Hepatocyte (in vitro differentiated cells): ENCODE measurements around the gene DSG4. TPM values are rescaled to one million over a fixed set of nuclear protein-coding genes. Genes with fewer than 3 reads are reported as not detected.

Experiments used
- DNase-seq: peaks from one replicate; pipeline ENCODE4 v3.0.0-alpha.2; 2016; ENCODE audit warnings: low spot score
- H2AFZ ChIP-seq: fragments of 200-600 bp; sonication (generic); 2 replicates; pipeline ENCODE4 v1.6.0; 2016; ENCODE audit warnings: antibody characterized with exemption, mild to moderate bottlenecking
- H3K27ac ChIP-seq: fragments of 200-600 bp; sonication (generic); 2 replicates; pipeline ENCODE4 v1.5.1; 2016; ENCODE audit warnings: mild to moderate bottlenecking
- H3K27me3 ChIP-seq: fragments of 200-600 bp; sonication (generic); 2 replicates; pipeline ENCODE4 v1.6.1; 2016
- H3K36me3 ChIP-seq: fragments of 200-600 bp; sonication (generic); replicated peaks from 2 replicates; pipeline ENCODE4 v1.5.1; 2016; ENCODE audit warnings: low read depth; ENCODE audit not compliant: insufficient read depth
- H3K4me1 ChIP-seq: fragments of 200-600 bp; sonication (generic); 2 replicates; pipeline ENCODE4 v1.5.1; 2016; ENCODE audit warnings: mild to moderate bottlenecking, moderate library complexity; ENCODE audit not compliant: insufficient read depth
- H3K4me2 ChIP-seq: fragments of 200-600 bp; sonication (generic); 2 replicates; pipeline ENCODE4 v1.6.0; 2016
- H3K4me3 ChIP-seq: fragments of 200-600 bp; sonication (generic); 2 replicates; pipeline ENCODE4 v1.5.1; 2016; ENCODE audit warnings: mild to moderate bottlenecking
- H3K79me2 ChIP-seq: fragments of 200-600 bp; sonication (generic); 2 replicates; pipeline ENCODE4 v1.6.0; 2017; ENCODE audit warnings: mild to moderate bottlenecking
- H3K9me2 ChIP-seq: fragments of 200-600 bp; sonication (generic); replicated peaks from 2 replicates; pipeline ENCODE4 v1.6.0; 2017; ENCODE audit warnings: mild to moderate bottlenecking; ENCODE audit not compliant: insufficient read depth
- H3K9me3 ChIP-seq: fragments of 200-600 bp; sonication (generic); 2 replicates; pipeline ENCODE4 v1.5.1; 2016; ENCODE audit warnings: low read depth, mild to moderate bottlenecking
- H4K20me1 ChIP-seq: fragments of 200-600 bp; sonication (generic); 2 replicates; pipeline ENCODE4 v1.6.0; 2016; ENCODE audit warnings: mild to moderate bottlenecking; ENCODE audit not compliant: insufficient read depth, poor library complexity, severe bottlenecking
- EZH2 ChIP-seq: fragments of 200-600 bp; sonication (generic); IDR thresholded peaks from 2 replicates; pipeline ENCODE4 v1.6.1; 2016; ENCODE audit warnings: antibody characterized with exemption, mild to moderate bottlenecking, borderline replicate concordance
- EZH2phosphoT487 ChIP-seq: fragments of 200-600 bp; sonication (generic); IDR thresholded peaks from one replicate; pipeline ENCODE4 v1.6.1; 2018; ENCODE audit warnings: antibody characterized with exemption, mild to moderate bottlenecking, low read depth, moderate library complexity; ENCODE audit not compliant: unreplicated experiment, severe bottlenecking
- WGBS: methylation state at CpG from one replicate; pipeline ENCODE4 v1.1.6; 2016; ENCODE audit warnings: low lambda C conversion rate; ENCODE audit errors: missing lambda C conversion rate; 5-methylcytosine and 5-hydroxymethylcytosine counted together
- polyA plus RNA-seq: library from polyadenylated mRNA; unstranded; fragments of >200 nt; fragmentation: Nextera tagmentation; extraction: Ambion mirVana; gene quantifications from 2 replicates; pipeline ENCODE4 v1.2.1, GENCODE V29; 2016
- small RNA-seq: library from RNA; depleted of rRNA; stranded (forward); fragments of <200 nt; gene quantifications from one replicate; pipeline ENCODE3, GENCODE V24; 2014
- total RNA-seq: library from RNA; depleted of rRNA; stranded (reverse); fragments of >200 nt; gene quantifications from 2 replicates; pipeline ENCODE4 v1.2.3, GENCODE V29; 2014
- TF ChIP-seq, protein P1 (sequence below): fragments of 200-600 bp; sonication (generic); IDR thresholded peaks from 2 replicates; pipeline ENCODE4 v1.5.1; 2016; ENCODE audit warnings: antibody characterized with exemption, mild to moderate bottlenecking; ENCODE audit not compliant: poor library complexity

Gene DSG4
- total and polyA plus RNA-seq, 2 experiments from 2014 or later = 0.23 to 0.41 TPM

DNA sequence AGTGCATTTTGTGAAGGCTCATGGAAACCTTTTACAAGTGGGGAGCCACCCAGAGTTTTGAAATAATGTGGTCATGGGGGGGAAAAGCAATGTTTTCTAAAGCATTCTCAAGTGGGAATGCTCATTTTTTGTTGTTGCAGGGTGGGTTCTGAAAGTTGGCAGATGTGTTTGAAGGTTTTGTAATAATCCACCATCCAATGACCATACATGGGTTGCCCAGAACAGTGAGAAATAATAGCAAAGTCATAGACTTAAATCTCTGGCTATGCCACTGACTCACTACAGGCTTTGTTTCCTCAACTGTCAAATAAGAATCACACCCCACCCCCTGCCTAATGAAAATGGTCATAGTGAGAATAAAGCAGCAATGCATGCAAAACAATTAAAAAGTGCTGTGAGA is 73.8 kb downstream of the DSG4 start:
- Histone ChIP-seq H3K27me3 (no peaks in the 10 kb centered on the region), H3K4me2 (no peak overlapping the region), H3K9me2 (no peaks in the 10 kb centered on the region), H3K79me2 (no peaks in the 10 kb centered on the region), H3K36me3 (no peaks in the 10 kb centered on the region), H3K9me3 (no peaks in the 10 kb centered on the region), H3K4me1 (no peaks in the 10 kb centered on the region), H2AFZ (no peak overlapping the region), H4K20me1 (no peaks in the 10 kb centered on the region), H3K27ac (no peak overlapping the region), H3K4me3 (no peak overlapping the region)
- DNase-seq = no peak
- TF ChIP-seq EZH2 (no peak), EZH2phosphoT487 (no peak)
- TF ChIP-seq, protein P1, sequence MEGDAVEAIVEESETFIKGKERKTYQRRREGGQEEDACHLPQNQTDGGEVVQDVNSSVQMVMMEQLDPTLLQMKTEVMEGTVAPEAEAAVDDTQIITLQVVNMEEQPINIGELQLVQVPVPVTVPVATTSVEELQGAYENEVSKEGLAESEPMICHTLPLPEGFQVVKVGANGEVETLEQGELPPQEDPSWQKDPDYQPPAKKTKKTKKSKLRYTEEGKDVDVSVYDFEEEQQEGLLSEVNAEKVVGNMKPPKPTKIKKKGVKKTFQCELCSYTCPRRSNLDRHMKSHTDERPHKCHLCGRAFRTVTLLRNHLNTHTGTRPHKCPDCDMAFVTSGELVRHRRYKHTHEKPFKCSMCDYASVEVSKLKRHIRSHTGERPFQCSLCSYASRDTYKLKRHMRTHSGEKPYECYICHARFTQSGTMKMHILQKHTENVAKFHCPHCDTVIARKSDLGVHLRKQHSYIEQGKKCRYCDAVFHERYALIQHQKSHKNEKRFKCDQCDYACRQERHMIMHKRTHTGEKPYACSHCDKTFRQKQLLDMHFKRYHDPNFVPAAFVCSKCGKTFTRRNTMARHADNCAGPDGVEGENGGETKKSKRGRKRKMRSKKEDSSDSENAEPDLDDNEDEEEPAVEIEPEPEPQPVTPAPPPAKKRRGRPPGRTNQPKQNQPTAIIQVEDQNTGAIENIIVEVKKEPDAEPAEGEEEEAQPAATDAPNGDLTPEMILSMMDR = no peak

DNA sequence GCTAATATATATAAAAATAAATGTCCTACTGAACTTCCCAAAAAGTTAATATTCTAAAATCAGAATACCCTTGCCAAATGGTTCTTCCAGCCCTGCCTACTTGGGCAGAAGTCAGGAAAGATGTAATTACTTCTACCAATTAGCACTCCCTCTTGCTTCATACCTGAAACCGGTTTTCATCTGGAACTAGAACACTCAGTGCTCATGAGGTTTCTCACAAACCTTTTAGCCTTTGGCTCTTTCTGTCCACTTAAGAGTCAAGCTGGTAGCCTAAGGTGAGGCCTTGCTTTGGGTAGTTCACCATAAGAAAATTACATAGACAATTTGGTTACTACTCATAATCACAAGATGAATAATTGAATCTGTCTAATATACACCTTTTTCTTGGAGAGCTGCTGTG is 75.0 kb downstream of the DSG4 start:
- H3K36me3 ChIP-seq = no peaks in the 10 kb centered on the region
- H4K20me1 ChIP-seq = no peaks in the 10 kb centered on the region
- no peaks in the 10 kb centered on the region for H3K27me3 ChIP-seq
- H3K4me3 ChIP-seq = no peak overlapping the region
- no peaks in the 10 kb centered on the region for H3K9me3 ChIP-seq
- WGBS = 68% methylated on average over 1 of the region's 1 CpG
- no peak overlapping the region for H3K27ac ChIP-seq
- no peaks in the 10 kb centered on the region for H3K4me1 ChIP-seq
- TF ChIP-seq, protein P1 = no peak
- TF ChIP-seq EZH2phosphoT487 = no peak
- no peak for TF ChIP-seq EZH2
- no peak overlapping the region for H2AFZ ChIP-seq
- no peaks in the 10 kb centered on the region for H3K9me2 ChIP-seq
- DNase-seq = no peak
- H3K4me2 ChIP-seq = no peak overlapping the region
- no peaks in the 10 kb centered on the region for H3K79me2 ChIP-seq

DNA sequence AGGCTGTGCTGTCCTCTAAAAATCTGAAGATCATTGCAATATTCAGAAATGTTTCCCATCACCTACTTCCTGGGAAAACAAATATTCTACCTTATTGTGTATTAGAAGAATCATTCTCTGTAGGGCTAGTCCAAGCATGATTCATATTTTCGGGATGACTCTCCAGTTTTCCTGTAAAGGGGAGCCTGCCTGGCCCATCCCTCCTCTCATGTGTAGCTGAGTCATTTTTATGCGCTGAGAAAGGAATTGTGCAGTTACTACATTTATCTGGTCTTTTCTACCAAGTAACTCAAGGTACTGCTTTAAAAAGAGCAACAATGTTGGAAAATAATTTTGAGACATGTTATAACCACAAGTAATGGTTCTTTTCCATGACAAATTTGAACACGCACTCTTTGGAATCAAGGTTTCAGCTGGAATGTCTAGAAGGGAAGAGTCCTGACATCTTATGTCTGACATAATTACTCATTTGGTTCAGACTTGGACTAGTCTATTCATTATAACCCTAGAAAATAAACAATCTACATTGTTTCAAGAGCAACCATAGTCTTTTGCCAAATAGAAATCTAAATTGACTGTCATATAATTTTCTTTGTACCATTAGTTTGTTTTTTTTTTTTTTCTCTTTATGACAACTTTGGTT is 77.6 kb downstream of the DSG4 start:
- TF ChIP-seq EZH2 (no peak), EZH2phosphoT487 (no peak)
- TF ChIP-seq, protein P1 = no peak
- Histone ChIP-seq H3K36me3 (no peaks in the 10 kb centered on the region), H3K9me2 (no peaks in the 10 kb centered on the region)

More for the DNA sequence above, 77.6 kb downstream of the DSG4 start:
- Histone ChIP-seq H3K79me2 (no peaks in the 10 kb centered on the region), H4K20me1 (no peaks in the 10 kb centered on the region), H3K9me3 (no peaks in the 10 kb centered on the region), H2AFZ (no peak overlapping the region), H3K4me1 (no peaks in the 10 kb centered on the region), H3K27me3 (no peaks in the 10 kb centered on the region), H3K4me2 (no peak overlapping the region), H3K27ac (no peak overlapping the region), H3K4me3 (no peak overlapping the region)
- 80% methylated on average over 3 of the region's 3 CpGs for WGBS
- peak; percentile 36 for DNase-seq

Small RNA genes within 50 kb of the gene (small RNA-seq; reads per million reads assigned to genes)
- gene RF00019 (not detected), gene RNU6-167P (not detected)

Other genes with a start within 250 kb of the DSG4 start
- gene DSC1, start 213.9 kb upstream of the DSG4 start, total RNA-seq = 0.30 and 0.56 TPM in 2 replicates
- gene DSC1, start 213.9 kb upstream of the DSG4 start, polyA plus RNA-seq = 0.26 TPM in 1 of 2 replicates, not detected in the other
- gene DSG1, start 58.6 kb upstream of the DSG4 start, total RNA-seq = 0.70 and 0.76 TPM in 2 replicates
- gene DSG1, start 58.6 kb upstream of the DSG4 start, polyA plus RNA-seq = 0.10 and 0.65 TPM in 2 replicates
- 0.36 and 0.43 TPM in 2 replicates for gene DSG3, start 71.0 kb downstream of the DSG4 start, total RNA-seq
- gene DSG3, start 71.0 kb downstream of the DSG4 start, polyA plus RNA-seq = 0.72 TPM in 1 of 2 replicates, not detected in the other
- 98.1 and 105 TPM in 2 replicates for gene DSG2, start 121.4 kb downstream of the DSG4 start, total RNA-seq
- gene DSG2, start 121.4 kb downstream of the DSG4 start, polyA plus RNA-seq = 67.7 and 68.1 TPM in 2 replicates
- 2,638 and 3,184 TPM in 2 replicates for gene TTR, start 215.1 kb downstream of the DSG4 start, total RNA-seq
- gene TTR, start 215.1 kb downstream of the DSG4 start, polyA plus RNA-seq = 3,342 and 4,943 TPM in 2 replicates